Muscle layer of duodenum (tissue), 2 donors: ENCODE results near the gene SLC15A3.
"Not testable (repeated sequence)": the region's sequence is repeated elsewhere in the genome, so short reads cannot be mapped to it uniquely, and the experiment has no call there.

Experiments
- H3K27ac ChIP-seq: one replicate; pipeline ENCODE4 v1.7.0; 2013; ENCODE audit warnings: mild to moderate bottlenecking, low read length
- H3K27me3 ChIP-seq: one replicate; pipeline ENCODE4 v1.7.0; 2013; ENCODE audit warnings: low read depth, mild to moderate bottlenecking, control low read depth, low read length
- H3K36me3 ChIP-seq, 2 donors: one replicate each; pipeline ENCODE4 v1.7.0; 2013; ENCODE audit warnings: low read length in 2 of 2, control low read depth in 1 of 2, mild to moderate bottlenecking in 1 of 2; ENCODE audit not compliant: insufficient read depth in 2 of 2, control insufficient read depth in 1 of 2
- H3K4me1 ChIP-seq, 2 donors: one replicate each; pipeline ENCODE4 v1.7.0; 2013; ENCODE audit warnings: low read length in 2 of 2, mild to moderate bottlenecking in 2 of 2, control low read depth in 1 of 2, moderate library complexity in 1 of 2; ENCODE audit not compliant: insufficient read depth in 2 of 2, control insufficient read depth in 1 of 2
- H3K4me3 ChIP-seq, 2 donors: one replicate each; pipeline ENCODE4 v1.7.0; 2013; ENCODE audit warnings: low read length in 2 of 2, low read depth in 1 of 2, mild to moderate bottlenecking in 1 of 2
- H3K9me3 ChIP-seq, 2 donors: one replicate each; pipeline ENCODE4 v1.7.0; 2013; ENCODE audit warnings: low read length in 2 of 2, control low read depth in 1 of 2, mild to moderate bottlenecking in 1 of 2; ENCODE audit not compliant: control insufficient read depth in 1 of 2
- donor health status: healthy.

The SLC15A3 gene

GRCh38 chr11:60912223-60912850 is 39.6 kb downstream of the SLC15A3 start:
- H3K4me3 ChIP-seq = no peak overlapping the region
- H3K4me1 ChIP-seq = peaks cover 5 to 28% of the 10 kb centered on the region in 2 donors
- H3K36me3 ChIP-seq = peaks cover 0 to 6% of the 10 kb centered on the region in 2 donors
- no peak overlapping the region for H3K27ac ChIP-seq
- H3K27me3 ChIP-seq = no peaks in the 10 kb centered on the region
- no peaks in the 10 kb centered on the region for H3K9me3 ChIP-seq

- Histone ChIP-seq H3K27me3 (no peaks in the 10 kb centered on the region), H3K27ac (no peak overlapping the region), H3K36me3 (peaks cover 0 to 11% of the 10 kb centered on the region in 2 donors), H3K4me1 (peaks cover 7 to 20% of the 10 kb centered on the region in 2 donors), H3K9me3 (no peaks in the 10 kb centered on the region), H3K4me3 (no peak overlapping the region)
These were observed 41.1 kb downstream of the SLC15A3 start for GRCh38 chr11:60910711-60911380.

- Histone ChIP-seq H3K4me3 (no peak overlapping the region), H3K4me1 (peaks cover 8 to 20% of the 10 kb centered on the region in 2 donors), H3K27me3 (no peaks in the 10 kb centered on the region), H3K27ac (no peak overlapping the region), H3K36me3 (peaks cover 0 to 11% of the 10 kb centered on the region in 2 donors), H3K9me3 (no peaks in the 10 kb centered on the region)
These were observed 41.7 kb downstream of the SLC15A3 start for GRCh38 chr11:60910281-60910687.

GRCh38 chr11:60909680-60910280 is 42.2 kb downstream of the SLC15A3 start:
- not testable (repeated sequence) for H3K27ac ChIP-seq

DNA sequence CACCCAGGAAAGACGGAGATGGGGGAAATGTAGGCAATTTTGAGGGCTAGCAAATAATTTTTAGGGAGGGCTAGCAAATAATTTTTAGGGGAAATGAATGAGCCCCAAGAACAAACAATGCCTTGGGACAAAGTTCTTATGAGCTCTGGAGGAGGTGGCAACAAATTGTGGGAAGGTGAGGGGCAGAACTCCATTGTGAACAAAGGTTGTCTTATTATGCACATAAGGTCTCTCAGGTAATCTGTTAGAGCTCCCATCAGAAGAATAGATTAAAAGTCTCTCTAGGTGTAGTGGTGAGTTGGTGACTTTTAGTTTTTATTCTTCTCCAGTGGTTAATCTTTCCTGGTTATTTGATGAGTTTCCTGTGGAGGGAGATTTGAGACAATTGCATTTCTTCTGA is 43.2 kb downstream of the SLC15A3 start:
- peaks cover 0 to 7% of the 10 kb centered on the region in 2 donors for H3K36me3 ChIP-seq
- H3K27ac ChIP-seq = no peak overlapping the region
- no peaks in the 10 kb centered on the region for H3K9me3 ChIP-seq
- no peak overlapping the region for H3K4me3 ChIP-seq
- peaks cover 22 to 28% of the 10 kb centered on the region in 2 donors for H3K4me1 ChIP-seq
- H3K27me3 ChIP-seq = no peaks in the 10 kb centered on the region

More at GRCh38 chr11:60909680-60910280, 42.2 kb downstream of the SLC15A3 start:
- Histone ChIP-seq H3K4me1 (peaks cover 13 to 21% of the 10 kb centered on the region in 2 donors), H3K36me3 (peaks cover 0 to 11% of the 10 kb centered on the region in 2 donors)
- H3K4me3 ChIP-seq, H3K27me3 ChIP-seq, H3K9me3 ChIP-seq: not testable (repeated sequence)

- Histone ChIP-seq H3K4me3 (peak within 1 kb of the TSS; percentile 87 to 91), H3K4me1 (peaks cover 22% of the 10 kb centered on the region in 2 donors), H3K27ac (peak within 1 kb of the TSS; percentile 77), H3K9me3 (no peaks in the 10 kb centered on the region), H3K27me3 (no peaks in the 10 kb centered on the region), H3K36me3 (peaks cover 22 to 28% of the 10 kb centered on the region in 2 donors)
These were observed 45.6 kb downstream of the SLC15A3 start, which contains the start of gene PRPF19 for GRCh38 chr11:60906132-60906972. TSS of gene PRPF19 (minus strand) at chr11:60906585. CDS start at chr11:60906382, 203 bp downstream.

DNA sequence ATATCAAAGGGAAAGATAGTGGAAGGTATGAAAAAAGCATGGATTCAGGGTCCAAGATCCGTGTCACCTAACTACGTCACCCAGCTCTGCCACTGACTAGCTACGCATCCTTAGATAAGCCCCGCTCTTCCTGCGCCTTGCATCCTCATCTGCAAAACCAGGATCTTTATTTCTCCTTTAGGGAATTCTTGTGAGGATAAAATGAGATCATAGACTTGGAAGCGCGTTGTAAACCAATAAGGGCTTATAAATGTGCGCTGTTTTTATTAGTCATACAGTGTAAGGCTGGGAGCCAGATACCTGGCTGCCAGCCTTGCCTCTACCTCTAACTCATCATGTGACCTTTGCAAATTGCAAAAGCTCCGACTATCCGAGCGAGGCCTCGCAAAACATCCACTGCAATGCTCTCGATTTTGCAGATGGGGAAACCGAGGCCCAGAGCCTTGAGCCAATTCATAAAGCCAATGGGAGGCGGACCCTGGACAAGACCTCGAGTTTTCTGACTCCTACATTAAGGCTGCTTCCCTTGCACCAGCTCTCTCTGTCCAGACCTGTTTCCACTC is 46.3 kb downstream of the SLC15A3 start:
- Histone ChIP-seq H3K4me3 (peak overlapping the region; percentile 87 to 91), H3K36me3 (peaks cover 29 to 35% of the 10 kb centered on the region in 2 donors), H3K27ac (peak overlapping the region; percentile 77), H3K9me3 (no peaks in the 10 kb centered on the region), H3K4me1 (peaks cover 22% of the 10 kb centered on the region in 2 donors), H3K27me3 (no peaks in the 10 kb centered on the region)

GRCh38 chr11:60905047-60905446 is 46.9 kb downstream of the SLC15A3 start:
- Histone ChIP-seq H3K27me3 (no peaks in the 10 kb centered on the region), H3K27ac (peak overlapping the region; percentile 77), H3K9me3 (no peaks in the 10 kb centered on the region), H3K4me1 (peaks cover 22% of the 10 kb centered on the region in 2 donors), H3K36me3 (peaks cover 35 to 41% of the 10 kb centered on the region in 2 donors), H3K4me3 (peak overlapping the region; percentile 87 to 91)

GRCh38 chr11:60902625-60903024 is 49.4 kb downstream of the SLC15A3 start:
- Histone ChIP-seq H3K27ac (no peak overlapping the region), H3K4me1 (peaks cover 22% of the 10 kb centered on the region in 2 donors), H3K36me3 (peaks cover 54 to 59% of the 10 kb centered on the region in 2 donors), H3K4me3 (no peak overlapping the region), H3K9me3 (no peaks in the 10 kb centered on the region), H3K27me3 (no peaks in the 10 kb centered on the region)

GRCh38 chr11:60900673-60901404 is 51.1 kb downstream of the SLC15A3 start:
- H3K27ac ChIP-seq = no peak overlapping the region
- H3K36me3 ChIP-seq = peaks cover 67 to 69% of the 10 kb centered on the region in 2 donors

More at GRCh38 chr11:60900673-60901404, 51.1 kb downstream of the SLC15A3 start:
- Histone ChIP-seq H3K9me3 (no peaks in the 10 kb centered on the region), H3K4me1 (peaks cover 17% of the 10 kb centered on the region in 2 donors), H3K4me3 (no peak overlapping the region), H3K27me3 (no peaks in the 10 kb centered on the region)
